ENCODE results near the gene OMA1.
"Not testable (repeated sequence)": the region's sequence is repeated elsewhere in the genome, so short reads cannot be mapped to it uniquely, and the experiment has no call there.

OMA1 gene

GRCh38 chr1:58539553-58539952 lies 7.0 kb downstream of the OMA1 start:
- Histone ChIP-seq H3K27ac (no peak overlapping the region), H3K27me3 (no peaks in the 10 kb centered on the region), H3K4me1 (peaks cover 0 to 5% (median 1%) of the 10 kb centered on the region in 4 donors), H3K9me3 (no peaks in the 10 kb centered on the region), H3K4me3 (no peak overlapping the region), H3K36me3 (peaks cover 0 to 3% (median 0%) of the 10 kb centered on the region in 3 donors)
- no peak for TF ChIP-seq CTCF (IDR thresholded peaks at IDR 0.05)
- intact Hi-C loops (cut with DNase I; ENCODE audit: low total_unique reads) = no loop called here
- DNase-seq = no peak

GRCh38 chr1:58538821-58539220 lies 7.7 kb downstream of the OMA1 start:
- intact Hi-C loops (cut with DNase I; ENCODE audit: low total_unique reads) = no loop called here
- no peak overlapping the region for H3K27ac ChIP-seq
- DNase-seq = no peak
- H3K4me1 ChIP-seq = peaks cover 0 to 4% (median 0%) of the 10 kb centered on the region in 4 donors
- no peak for TF ChIP-seq CTCF (IDR thresholded peaks at IDR 0.05)
- H3K36me3 ChIP-seq = peaks cover 0 to 3% (median 0%) of the 10 kb centered on the region in 3 donors
- H3K4me3 ChIP-seq = no peak overlapping the region
- H3K27me3 ChIP-seq = no peaks in the 10 kb centered on the region
- H3K9me3 ChIP-seq = no peaks in the 10 kb centered on the region

GRCh38 chr1:58531842-58532241 lies 14.7 kb downstream of the OMA1 start:
- H3K27ac ChIP-seq; DNase-seq; H3K9me3 ChIP-seq; H3K4me1 ChIP-seq; H3K27me3 ChIP-seq; H3K36me3 ChIP-seq; H3K4me3 ChIP-seq; intact Hi-C loops (cut with DNase I; ENCODE audit: low total_unique reads): not testable (repeated sequence)

GRCh38 chr1:58529284-58529683 lies 17.2 kb downstream of the OMA1 start:
- no peak for DNase-seq
- peaks cover 0 to 11% (median 9%) of the 10 kb centered on the region in 3 donors for H3K36me3 ChIP-seq
- no peaks in the 10 kb centered on the region for H3K4me1 ChIP-seq
- H3K27ac ChIP-seq = no peak overlapping the region
- no peak for TF ChIP-seq CTCF (IDR thresholded peaks at IDR 0.05)
- H3K9me3 ChIP-seq = no peaks in the 10 kb centered on the region
- H3K4me3 ChIP-seq = no peak overlapping the region
- intact Hi-C loops (cut with DNase I; ENCODE audit: low total_unique reads) = no loop called here
- no peaks in the 10 kb centered on the region for H3K27me3 ChIP-seq

GRCh38 chr1:58528518-58528917 lies 18.0 kb downstream of the OMA1 start:
- DNase-seq = no peak
- no peaks in the 10 kb centered on the region for H3K27me3 ChIP-seq
- no peak for TF ChIP-seq CTCF (IDR thresholded peaks at IDR 0.05)
- no peak overlapping the region for H3K27ac ChIP-seq
- H3K4me3 ChIP-seq = no peak overlapping the region
- intact Hi-C loops (cut with DNase I; ENCODE audit: low total_unique reads) = no loop called here
- peaks cover 0 to 18% (median 9%) of the 10 kb centered on the region in 3 donors for H3K36me3 ChIP-seq
- no peaks in the 10 kb centered on the region for H3K9me3 ChIP-seq
- no peaks in the 10 kb centered on the region for H3K4me1 ChIP-seq

- Histone ChIP-seq H3K9me3 (no peaks in the 10 kb centered on the region), H3K27ac (no peak overlapping the region), H3K36me3 (peaks cover 0 to 21% (median 3%) of the 10 kb centered on the region in 3 donors), H3K4me3 (no peak overlapping the region), H3K4me1 (no peaks in the 10 kb centered on the region), H3K27me3 (no peaks in the 10 kb centered on the region)
- DNase-seq = no peak
- no peak for TF ChIP-seq CTCF (IDR thresholded peaks at IDR 0.05)
- intact Hi-C loops (cut with DNase I; ENCODE audit: low total_unique reads) = no loop called here
Measured at GRCh38 chr1:58524353-58524945, 22.1 kb downstream of the OMA1 start.

All from tibial artery (tissue), 4 donors.